Nephron progenitor cell (in vitro differentiated cells): ENCODE results near the gene FOLR3.

ENCODE experiments used
- DNase-seq: peaks from one replicate; pipeline ENCODE4 v3.0.0; 2021
- H3K27ac Mint-ChIP-seq: 2 replicates; pipeline ENCODE4 v1.8.0; 2021; ENCODE audit warnings: mild to moderate bottlenecking, moderate library complexity, mixed read lengths
- H3K27me3 Mint-ChIP-seq: 2 replicates; pipeline ENCODE4 v1.8.0; 2021; ENCODE audit warnings: mild to moderate bottlenecking, low read depth, mixed read lengths; ENCODE audit not compliant: poor library complexity
- H3K36me3 Mint-ChIP-seq: 2 replicates; pipeline ENCODE4 v1.8.0; 2021; ENCODE audit warnings: low read depth, mixed read lengths
- H3K4me1 Mint-ChIP-seq: 2 replicates; pipeline ENCODE4 v1.8.0; 2021; ENCODE audit warnings: mixed read lengths
- H3K4me3 Mint-ChIP-seq: 2 replicates; pipeline ENCODE4 v1.8.0; 2021; ENCODE audit warnings: mild to moderate bottlenecking, moderate library complexity, mixed read lengths
- H3K9me3 Mint-ChIP-seq: 2 replicates; pipeline ENCODE4 v1.8.0; 2021; ENCODE audit warnings: mild to moderate bottlenecking, moderate library complexity, mixed read lengths
- CTCF ChIP-seq: fragments of 200-600 bp; sonication (generic); IDR thresholded peaks from 2 replicates; pipeline ENCODE4 v1.5.0; 2021; ENCODE audit warnings: antibody characterized with exemption

FOLR3 gene

GRCh38 chr11:72111300-72112142 lies 24.0 kb upstream of the FOLR3 start:
- Mint-ChIP-seq H3K27me3 (peaks cover 13% of the 10 kb centered on the region), H3K4me3 (peak overlapping the region; percentile 92), H3K36me3 (peaks cover 9% of the 10 kb centered on the region), H3K27ac (peak overlapping the region; percentile 100), H3K9me3 (peaks cover 7% of the 10 kb centered on the region), H3K4me1 (peaks cover 24% of the 10 kb centered on the region)
- no peak for TF ChIP-seq CTCF
- DNase-seq, result no peak

- TF ChIP-seq CTCF, result no peak
- peaks cover 7% of the 10 kb centered on the region for H3K9me3 Mint-ChIP-seq
- peaks cover 8% of the 10 kb centered on the region for H3K36me3 Mint-ChIP-seq
- peaks cover 24% of the 10 kb centered on the region for H3K4me1 Mint-ChIP-seq
- H3K27ac Mint-ChIP-seq, result peak within 1 kb of the TSS; percentile 100
- H3K27me3 Mint-ChIP-seq, result peaks cover 15% of the 10 kb centered on the region
- peak within 1 kb of the TSS; percentile 92 for H3K4me3 Mint-ChIP-seq
- DNase-seq, result peak; percentile 92
These were observed 23.2 kb upstream of the FOLR3 start, which contains the start of gene ANAPC15 for GRCh38 chr11:72112143-72112977. Gene ANAPC15, minus strand, starts transcription at chr11:72112695. Its CDS starts 1,419 bp downstream, at chr11:72111276.

- peaks cover 15% of the 10 kb centered on the region for H3K27me3 Mint-ChIP-seq
- peaks cover 6% of the 10 kb centered on the region for H3K36me3 Mint-ChIP-seq
- TF ChIP-seq CTCF, result no peak
- DNase-seq, result no peak
- peaks cover 7% of the 10 kb centered on the region for H3K9me3 Mint-ChIP-seq
- H3K27ac Mint-ChIP-seq, result peak overlapping the region; percentile 100
- peak overlapping the region; percentile 92 for H3K4me3 Mint-ChIP-seq
- peaks cover 25% of the 10 kb centered on the region for H3K4me1 Mint-ChIP-seq
These were observed 22.3 kb upstream of the FOLR3 start for GRCh38 chr11:72112978-72113808.

GRCh38 chr11:72114570-72114969 lies 21.0 kb upstream of the FOLR3 start:
- H3K27ac Mint-ChIP-seq, result no peak overlapping the region
- H3K4me3 Mint-ChIP-seq, result no peak overlapping the region
- H3K9me3 Mint-ChIP-seq, result peaks cover 7% of the 10 kb centered on the region
- no peak for DNase-seq
- peaks cover 36% of the 10 kb centered on the region for H3K4me1 Mint-ChIP-seq
- peaks cover 6% of the 10 kb centered on the region for H3K36me3 Mint-ChIP-seq
- H3K27me3 Mint-ChIP-seq, result peaks cover 19% of the 10 kb centered on the region
- no peak for TF ChIP-seq CTCF

- Mint-ChIP-seq H3K4me1 (peaks cover 33% of the 10 kb centered on the region), H3K27ac (no peak overlapping the region), H3K27me3 (peaks cover 33% of the 10 kb centered on the region), H3K4me3 (no peak overlapping the region), H3K9me3 (peaks cover 7% of the 10 kb centered on the region), H3K36me3 (no peaks in the 10 kb centered on the region)
- TF ChIP-seq CTCF, result no peak
- DNase-seq, result no peak
These were observed 19.3 kb upstream of the FOLR3 start for GRCh38 chr11:72116019-72116755.
